Upper lobe of left lung (tissue), 4 donors: ENCODE results near the gene DNAJC13.

Experiments
- CTCF ChIP-seq, 6 experiments: fragments of 450-650 bp in 4 of 6; fragments of 200-600 bp in 2 of 6; sonication (generic) in 2 of 6; IDR thresholded peaks; one replicate each; pipeline ENCODE4 v1.5.1; 2016 to 2019; ENCODE audit warnings: antibody characterized with exemption in 6 of 6
- POLR2A ChIP-seq, 4 donors: fragments of 450-650 bp; IDR thresholded peaks; one replicate each; pipeline ENCODE4 v1.5.1; 2016 to 2017; ENCODE audit warnings: antibody characterized with exemption in 4 of 4, mild to moderate bottlenecking in 2 of 4
- POLR2AphosphoS5 ChIP-seq, 2 donors: sonication (generic); formaldehyde crosslinking; IDR thresholded peaks; one replicate each; pipeline ENCODE4 v1.5.1; 2017; ENCODE audit warnings: antibody characterized with exemption in 2 of 2

GRCh38 chr3:132568422-132568821, 151.1 kb downstream of the DNAJC13 start:
- TF ChIP-seq CTCF (IDR thresholded peaks at IDR 0.05) (no peak), POLR2AphosphoS5 (IDR thresholded peaks at IDR 0.05) (no peak), POLR2A (IDR thresholded peaks at IDR 0.05) (no peak)
